ENCODE results near the gene PBX4.

DNA sequence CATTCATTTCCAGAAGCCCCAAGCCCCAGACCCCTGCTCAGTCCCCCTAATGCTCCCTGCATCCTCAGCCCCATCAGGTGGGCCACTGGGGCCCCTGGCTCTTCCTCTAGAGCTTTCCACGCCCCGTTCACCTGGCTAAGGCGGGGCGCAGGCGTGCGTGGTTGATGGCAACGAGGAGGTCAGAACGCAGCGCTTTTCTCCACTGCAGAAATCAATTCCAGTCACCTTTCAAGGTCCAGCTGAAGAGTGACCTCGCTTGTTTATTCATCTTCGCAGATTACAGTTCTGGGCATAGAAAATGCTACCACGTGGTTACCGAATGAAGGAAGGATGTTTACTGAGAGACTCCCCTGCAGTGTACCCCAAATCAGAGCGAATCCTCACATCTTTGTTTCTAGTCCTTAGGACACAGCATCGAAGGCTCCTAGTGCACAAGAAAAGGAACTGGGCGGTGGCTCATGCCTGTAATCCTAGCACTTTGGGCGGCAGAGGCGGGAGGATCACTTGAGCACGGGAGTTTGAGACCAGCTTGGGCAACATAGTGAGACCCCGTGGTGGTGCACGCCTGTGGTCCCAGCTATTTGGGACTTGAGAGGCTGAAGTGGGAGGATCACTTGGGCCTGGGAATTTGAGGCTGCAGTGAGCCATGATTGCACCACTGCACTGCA lies 828 bp upstream of the PBX4 start:
- TF ChIP-seq, protein P1, sequence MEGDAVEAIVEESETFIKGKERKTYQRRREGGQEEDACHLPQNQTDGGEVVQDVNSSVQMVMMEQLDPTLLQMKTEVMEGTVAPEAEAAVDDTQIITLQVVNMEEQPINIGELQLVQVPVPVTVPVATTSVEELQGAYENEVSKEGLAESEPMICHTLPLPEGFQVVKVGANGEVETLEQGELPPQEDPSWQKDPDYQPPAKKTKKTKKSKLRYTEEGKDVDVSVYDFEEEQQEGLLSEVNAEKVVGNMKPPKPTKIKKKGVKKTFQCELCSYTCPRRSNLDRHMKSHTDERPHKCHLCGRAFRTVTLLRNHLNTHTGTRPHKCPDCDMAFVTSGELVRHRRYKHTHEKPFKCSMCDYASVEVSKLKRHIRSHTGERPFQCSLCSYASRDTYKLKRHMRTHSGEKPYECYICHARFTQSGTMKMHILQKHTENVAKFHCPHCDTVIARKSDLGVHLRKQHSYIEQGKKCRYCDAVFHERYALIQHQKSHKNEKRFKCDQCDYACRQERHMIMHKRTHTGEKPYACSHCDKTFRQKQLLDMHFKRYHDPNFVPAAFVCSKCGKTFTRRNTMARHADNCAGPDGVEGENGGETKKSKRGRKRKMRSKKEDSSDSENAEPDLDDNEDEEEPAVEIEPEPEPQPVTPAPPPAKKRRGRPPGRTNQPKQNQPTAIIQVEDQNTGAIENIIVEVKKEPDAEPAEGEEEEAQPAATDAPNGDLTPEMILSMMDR (IDR thresholded peaks at IDR 0.05) = no peak
- no peak for TF ChIP-seq POLR2A (IDR thresholded peaks at IDR 0.05)

Data from tibial nerve (tissue), 3 donors.